ENCODE measurements around the gene FAM222B. TPM values are rescaled to one million over a fixed set of nuclear protein-coding genes. Genes with fewer than 3 reads are reported as not detected.
"Not testable (repeated sequence)": the region's sequence is repeated elsewhere in the genome, so short reads cannot be mapped to it uniquely, and the experiment has no call there.

The FAM222B gene
- polyA plus RNA-seq, 1 donor from 2014 or later = 6.4 TPM

- not testable (repeated sequence) for H3K9me2 ChIP-seq (ENCODE audit: insufficient read depth, low read length); H3K27me3 ChIP-seq (ENCODE audit: insufficient read depth, low read depth, low read length); H3F3A ChIP-seq (ENCODE audit: insufficient read depth, low read length, poor library complexity, severe bottlenecking); H3K4me3 ChIP-seq (ENCODE audit: low read length); H3K27ac ChIP-seq (ENCODE audit: low read length); H3K36me3 ChIP-seq (ENCODE audit: insufficient read depth, low read length); H3K79me2 ChIP-seq (replicated peaks; ENCODE audit: insufficient read depth, low read length); H3K9ac ChIP-seq (ENCODE audit: low read length); H3K9me3 ChIP-seq (ENCODE audit: low read length); H2AFZ ChIP-seq (ENCODE audit: low read depth, low read length); H4K20me1 ChIP-seq (ENCODE audit: insufficient read depth); H3K4me2 ChIP-seq (ENCODE audit: low read length)
These were observed 4.1 kb upstream of the FAM222B start for GRCh38 chr17:28846699-28847098.

GRCh38 chr17:28846231-28846630 is 3.6 kb upstream of the FAM222B start:
- no peaks in the 10 kb centered on the region for H3K9me2 ChIP-seq (ENCODE audit: insufficient read depth, low read length)
- TF ChIP-seq POLR2AphosphoS5 (IDR thresholded peaks at IDR 0.05) = no peak
- TF ChIP-seq CTCF (IDR thresholded peaks at IDR 0.05; ENCODE audit: poor library complexity, severe bottlenecking) = no peak
- no peak for TF ChIP-seq EZH2 (IDR thresholded peaks at IDR 0.05; ENCODE audit: borderline replicate concordance, insufficient read depth, low read length, poor library complexity, severe bottlenecking)
- TF ChIP-seq RAD21 (conservative IDR thresholded peaks at IDR 0.05) = no peak
- no peak for TF ChIP-seq EP300 (conservative IDR thresholded peaks at IDR 0.05; ENCODE audit: poor library complexity, severe bottlenecking)
- no peak overlapping the region for H3K4me3 ChIP-seq (ENCODE audit: low read length)
- no peak overlapping the region for H2AFZ ChIP-seq (ENCODE audit: low read depth, low read length)
- no peaks in the 10 kb centered on the region for H3F3A ChIP-seq (ENCODE audit: insufficient read depth, low read length, poor library complexity, severe bottlenecking)
- no peak overlapping the region for H3K27ac ChIP-seq (ENCODE audit: low read length)
- no peak overlapping the region for H3K9ac ChIP-seq (ENCODE audit: low read length)
- no peaks in the 10 kb centered on the region for H4K20me1 ChIP-seq (ENCODE audit: insufficient read depth)
- no peaks in the 10 kb centered on the region for H3K9me3 ChIP-seq (ENCODE audit: low read length)
- H3K79me2 ChIP-seq (replicated peaks; ENCODE audit: insufficient read depth, low read length) = peaks cover 7% of the 10 kb centered on the region
- no peak overlapping the region for H3K4me2 ChIP-seq (ENCODE audit: low read length)
- no peaks in the 10 kb centered on the region for H3K36me3 ChIP-seq (ENCODE audit: insufficient read depth, low read length)
- no peaks in the 10 kb centered on the region for H3K27me3 ChIP-seq (ENCODE audit: insufficient read depth, low read depth, low read length)

DNA sequence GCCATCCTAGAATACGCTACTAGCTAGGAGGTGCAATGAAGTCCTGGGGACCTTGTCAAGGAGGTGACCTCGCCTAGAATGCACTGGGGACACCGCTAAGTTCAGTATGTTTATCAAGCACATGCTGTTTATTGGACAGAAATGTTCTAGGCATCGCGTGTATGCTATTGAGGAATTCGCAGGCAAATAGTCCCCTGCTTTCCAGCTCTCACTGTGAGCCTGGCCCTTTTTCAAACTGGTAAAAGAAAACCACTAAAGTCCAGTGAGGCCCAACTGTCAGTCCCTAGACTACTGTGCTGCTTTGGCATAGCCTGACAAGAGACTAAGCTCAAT is 1.2 kb upstream of the FAM222B start:
- no peaks in the 10 kb centered on the region for H3K36me3 ChIP-seq (ENCODE audit: insufficient read depth, low read length)
- no peaks in the 10 kb centered on the region for H3K9me2 ChIP-seq (ENCODE audit: insufficient read depth, low read length)
- no peak overlapping the region for H3K4me3 ChIP-seq (ENCODE audit: low read length)
- H3K79me2 ChIP-seq (replicated peaks; ENCODE audit: insufficient read depth, low read length) = peaks cover 25% of the 10 kb centered on the region
- H3K9me3 ChIP-seq (ENCODE audit: low read length) = no peaks in the 10 kb centered on the region
- TF ChIP-seq SMC3 (conservative IDR thresholded peaks at IDR 0.05; ENCODE audit: poor library complexity) (no peak), TAF1 (IDR thresholded peaks at IDR 0.05; ENCODE audit: low read depth) (no peak), REST (IDR thresholded peaks at IDR 0.05; ENCODE audit: borderline replicate concordance) (no peak), MXI1 (conservative IDR thresholded peaks at IDR 0.05; ENCODE audit: poor library complexity, severe bottlenecking) (no peak), POLR2AphosphoS5 (IDR thresholded peaks at IDR 0.05) (no peak), EP300 (conservative IDR thresholded peaks at IDR 0.05; ENCODE audit: poor library complexity, severe bottlenecking) (no peak), CTCF (IDR thresholded peaks at IDR 0.05; ENCODE audit: poor library complexity, severe bottlenecking) (no peak), EZH2 (IDR thresholded peaks at IDR 0.05; ENCODE audit: borderline replicate concordance, insufficient read depth, low read length, poor library complexity, severe bottlenecking) (no peak), RAD21 (conservative IDR thresholded peaks at IDR 0.05) (no peak)
- H3F3A ChIP-seq (ENCODE audit: insufficient read depth, low read length, poor library complexity, severe bottlenecking) = no peaks in the 10 kb centered on the region
- no peaks in the 10 kb centered on the region for H4K20me1 ChIP-seq (ENCODE audit: insufficient read depth)
- H3K27ac ChIP-seq (ENCODE audit: low read length) = no peak overlapping the region
- H3K9ac ChIP-seq (ENCODE audit: low read length) = no peak overlapping the region
- no peak overlapping the region for H3K4me2 ChIP-seq (ENCODE audit: low read length)
- no peaks in the 10 kb centered on the region for H3K27me3 ChIP-seq (ENCODE audit: insufficient read depth, low read depth, low read length)
- H2AFZ ChIP-seq (ENCODE audit: low read depth, low read length) = no peak overlapping the region
